ENCODE results near the gene PRR3.
A peak's percentile ranks its signal among the peaks of the same experiment; 100 is the strongest.

PRR3 gene

DNA sequence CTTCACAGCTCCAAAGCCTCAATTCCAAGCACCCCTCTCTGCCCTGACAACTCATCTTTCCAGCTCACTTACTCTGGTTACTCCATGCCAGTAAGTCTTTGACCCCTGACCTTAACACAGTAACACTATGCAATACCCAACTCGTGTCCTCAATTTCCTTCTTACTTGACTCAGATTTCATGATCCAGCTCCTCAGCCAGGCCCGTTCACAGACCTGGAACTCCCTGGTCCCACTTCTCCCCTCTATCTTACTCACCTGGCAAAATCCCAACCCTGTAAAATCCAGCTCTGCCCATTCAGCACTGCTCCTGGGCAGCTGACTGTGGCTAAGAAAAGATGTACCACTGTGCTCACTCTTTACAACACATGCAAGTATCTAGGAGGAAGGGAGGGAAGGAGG, 8.7 kb upstream of the PRR3 start:
- DNase-seq (ENCODE audit: insufficient read length, low spot score) (no peak), FAIRE-seq (no peak)
- no peak for TF ChIP-seq POLR2A (IDR thresholded peaks at IDR 0.05; ENCODE audit: low read depth, low read length)

GRCh38 chr6:30554404-30554803, 2.7 kb upstream of the PRR3 start:
- no peak for FAIRE-seq
- no peak for TF ChIP-seq POLR2A (IDR thresholded peaks at IDR 0.05; ENCODE audit: low read depth, low read length)
- no peak for DNase-seq (ENCODE audit: insufficient read length, low spot score)

GRCh38 chr6:30554962-30555815, 1.9 kb upstream of the PRR3 start:
- no peak for FAIRE-seq
- no peak for DNase-seq (ENCODE audit: insufficient read length, low spot score)

DNA sequence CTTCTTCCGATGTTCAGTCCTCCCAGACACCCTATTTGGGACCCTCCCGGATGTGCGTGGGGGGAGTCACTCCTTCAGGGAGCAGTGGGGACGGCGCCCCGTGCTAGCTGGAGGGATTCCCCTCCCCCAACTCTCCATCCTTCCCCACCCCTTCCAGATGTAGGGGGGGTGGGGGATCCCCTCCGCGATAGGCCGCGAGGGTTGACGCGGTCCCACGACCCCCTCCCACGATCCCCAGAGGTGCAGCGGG, 1.4 kb upstream of the PRR3 start:
- TF ChIP-seq POLR2A (IDR thresholded peaks at IDR 0.05; ENCODE audit: low read depth, low read length) = no peak
- DNase-seq (ENCODE audit: insufficient read length, low spot score) = no peak
- no peak for FAIRE-seq

More at GRCh38 chr6:30554962-30555815, 1.9 kb upstream of the PRR3 start:
- TF ChIP-seq POLR2A (IDR thresholded peaks at IDR 0.05; ENCODE audit: low read depth, low read length) = no peak

GRCh38 chr6:30556066-30556905, 809 bp upstream of the PRR3 start, which contains the start of gene GNL1:
TSS of gene GNL1 (minus strand) at chr6:30556489. CDS start at chr6:30556203, 286 bp downstream.
- FAIRE-seq (no peak), DNase-seq (ENCODE audit: insufficient read length, low spot score) (peak; percentile 68)
- peak; percentile 32 for TF ChIP-seq POLR2A (IDR thresholded peaks at IDR 0.05; ENCODE audit: low read depth, low read length)

DNA sequence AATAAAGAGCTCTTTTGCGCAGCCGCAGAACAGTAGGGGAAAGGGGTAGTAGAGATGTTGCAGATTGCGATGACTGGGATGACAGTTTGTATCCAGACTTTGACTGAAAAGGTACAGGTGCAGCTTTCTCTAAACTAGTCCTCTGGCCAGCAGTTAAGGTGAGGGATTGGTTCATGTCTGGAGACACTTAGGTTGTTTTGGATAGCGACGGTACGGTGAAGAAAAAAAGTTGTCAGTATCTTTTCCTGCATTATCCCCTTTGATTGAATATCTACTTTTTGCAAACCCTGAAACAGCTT, 537 bp downstream of the PRR3 start:
- no peak for DNase-seq (ENCODE audit: insufficient read length, low spot score)
- TF ChIP-seq POLR2A (IDR thresholded peaks at IDR 0.05; ENCODE audit: low read depth, low read length) = no peak

DNA sequence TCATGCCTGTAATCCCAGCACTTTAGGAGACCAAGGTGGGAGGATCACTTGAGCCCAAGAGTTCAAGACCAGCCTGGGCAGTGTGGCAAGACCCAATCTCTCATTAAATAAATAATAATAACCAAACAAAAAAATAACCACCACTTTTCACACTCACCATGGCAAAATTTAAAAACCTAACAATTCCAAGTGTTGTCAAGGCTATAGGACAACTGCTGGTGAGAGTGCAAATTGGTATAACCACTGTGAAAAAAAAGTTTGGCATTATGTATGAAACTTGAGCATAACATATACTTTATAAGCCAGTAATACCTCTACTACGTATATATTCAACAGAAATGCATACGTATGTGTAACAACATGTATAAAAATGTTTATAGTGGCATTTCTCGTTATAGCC, 3.8 kb downstream of the PRR3 start:
- DNase-seq (ENCODE audit: insufficient read length, low spot score) (no peak), FAIRE-seq (no peak)

More for the DNA sequence above, 537 bp downstream of the PRR3 start:
- FAIRE-seq = no peak

DNA sequence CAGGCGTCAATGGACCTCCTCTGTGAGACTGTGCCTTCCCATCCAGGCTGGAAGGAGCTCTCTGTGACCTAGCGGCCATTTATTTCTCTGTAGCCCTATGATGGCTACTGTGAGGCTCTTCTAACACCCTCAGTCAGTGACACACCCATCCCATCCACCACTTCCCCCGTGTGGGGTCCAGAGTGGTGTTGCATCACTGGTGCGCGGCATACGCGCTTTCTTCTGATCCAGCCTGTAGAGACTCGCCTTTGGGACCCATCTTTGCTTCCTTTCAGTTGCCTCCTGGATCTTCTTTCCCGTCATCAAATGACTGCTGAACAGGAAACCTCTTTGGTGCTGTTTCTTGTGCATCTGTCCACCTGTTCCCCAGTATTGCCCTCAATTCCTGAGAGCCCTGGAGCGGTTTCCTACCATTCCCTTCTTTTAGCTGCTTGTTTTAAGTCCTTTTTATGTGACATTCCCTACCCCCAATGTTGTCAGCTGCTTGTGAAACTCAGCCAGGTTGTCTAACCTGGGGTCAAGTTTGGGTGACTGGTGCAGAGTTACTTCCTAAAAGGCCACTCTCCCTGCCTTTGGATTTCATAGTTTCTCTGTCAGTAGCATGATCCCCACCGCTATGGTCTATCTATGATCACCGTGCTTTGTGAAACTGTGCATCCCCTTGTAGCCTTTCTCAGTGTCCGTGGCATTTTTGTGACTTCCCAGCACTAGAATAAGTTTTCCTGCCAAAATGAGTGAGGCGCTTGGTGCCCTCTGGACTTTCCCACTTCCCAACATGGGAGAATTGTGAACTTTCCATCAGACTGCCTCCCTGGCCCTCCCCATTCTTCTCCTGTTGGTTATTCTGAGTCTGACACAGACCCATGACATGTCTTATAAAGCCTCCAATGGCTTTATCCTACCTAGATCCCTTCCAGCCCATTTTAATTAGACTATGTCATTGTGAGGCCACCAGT, 5.7 kb downstream of the PRR3 start:
- no peak for DNase-seq (ENCODE audit: insufficient read length, low spot score)
- no peak for TF ChIP-seq POLR2A (IDR thresholded peaks at IDR 0.05; ENCODE audit: low read depth, low read length)
- no peak for FAIRE-seq

More for the DNA sequence above, 3.8 kb downstream of the PRR3 start:
- no peak for TF ChIP-seq POLR2A (IDR thresholded peaks at IDR 0.05; ENCODE audit: low read depth, low read length)

GRCh38 chr6:30564114-30564513, 7.0 kb downstream of the PRR3 start:
- no peak for TF ChIP-seq POLR2A (IDR thresholded peaks at IDR 0.05; ENCODE audit: low read depth, low read length)
- DNase-seq (ENCODE audit: insufficient read length, low spot score) (no peak), FAIRE-seq (no peak)

GRCh38 chr6:30565772-30566171, 8.7 kb downstream of the PRR3 start:
- TF ChIP-seq POLR2A (IDR thresholded peaks at IDR 0.05; ENCODE audit: low read depth, low read length) = no peak
- DNase-seq (ENCODE audit: insufficient read length, low spot score) = no peak
- FAIRE-seq = no peak

GRCh38 chr6:30568245-30568644, 11.2 kb downstream of the PRR3 start:
- FAIRE-seq = no peak
- no peak for DNase-seq (ENCODE audit: insufficient read length, low spot score)
- no peak for TF ChIP-seq POLR2A (IDR thresholded peaks at IDR 0.05; ENCODE audit: low read depth, low read length)

GRCh38 chr6:30570263-30570662, 13.2 kb downstream of the PRR3 start:
- FAIRE-seq = no peak
- DNase-seq (ENCODE audit: insufficient read length, low spot score) = no peak
- TF ChIP-seq POLR2A (IDR thresholded peaks at IDR 0.05; ENCODE audit: low read depth, low read length) = no peak

DNA sequence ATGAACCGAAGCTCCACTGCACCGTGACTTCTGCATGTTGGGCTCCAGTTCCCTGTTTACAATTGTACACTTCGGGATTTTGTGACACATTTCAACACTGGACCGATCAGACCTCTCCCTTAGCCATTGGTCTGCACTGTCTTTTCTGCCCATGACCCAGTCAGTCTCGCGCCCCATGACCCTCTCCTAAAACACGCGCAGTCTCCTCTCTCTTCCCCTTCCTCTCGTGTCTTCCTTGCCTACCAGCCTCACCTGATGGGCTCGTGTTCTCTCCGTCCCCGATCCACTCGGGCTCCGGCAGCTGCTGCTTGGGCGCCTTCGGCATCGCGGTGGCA, 13.6 kb downstream of the PRR3 start:
- DNase-seq (ENCODE audit: insufficient read length, low spot score) = no peak
- no peak for FAIRE-seq
- TF ChIP-seq POLR2A (IDR thresholded peaks at IDR 0.05; ENCODE audit: low read depth, low read length) = no peak

All from H54 (cell line).